LNCaP clone FGC (cell line): ENCODE data around the gene TMEM88.

Source experiments
- DNase-seq: peaks from one replicate; pipeline ENCODE4 v3.0.0-alpha.2; 2011; ENCODE audit warnings: low read depth
- H3K4me3 ChIP-seq: 2 replicates; pipeline ENCODE4 v1.5.1; 2011; ENCODE audit warnings: mild to moderate bottlenecking, low read depth, low read length, control low read depth
- CTCF ChIP-seq: IDR thresholded peaks from 2 replicates; pipeline ENCODE4 v1.5.1; 2012; ENCODE audit warnings: mild to moderate bottlenecking; ENCODE audit not compliant: control insufficient read depth, insufficient read depth; ENCODE audit errors: extremely low read depth

TMEM88 gene

GRCh38 chr17:7837408-7838088, 17.3 kb upstream of the TMEM88 start:
- peak overlapping the region; percentile 62 for H3K4me3 ChIP-seq
- no peak for DNase-seq
- TF ChIP-seq CTCF = no peak

- TF ChIP-seq CTCF = no peak
- H3K4me3 ChIP-seq = peak overlapping the region; percentile 62
- no peak for DNase-seq
These were observed 16.5 kb upstream of the TMEM88 start for GRCh38 chr17:7838090-7839075.

- DNase-seq = no peak
- H3K4me3 ChIP-seq = peak overlapping the region; percentile 62
- no peak for TF ChIP-seq CTCF
These were observed 15.5 kb upstream of the TMEM88 start for GRCh38 chr17:7839190-7839875.

- peak overlapping the region; percentile 88 for H3K4me3 ChIP-seq
- TF ChIP-seq CTCF = no peak
- DNase-seq = no peak
These were observed 15.0 kb upstream of the TMEM88 start for GRCh38 chr17:7839876-7840261.

- H3K4me3 ChIP-seq = peak overlapping the region; percentile 88
These were observed 14.4 kb upstream of the TMEM88 start for GRCh38 chr17:7840441-7840840.

GRCh38 chr17:7840875-7841274, 14.0 kb upstream of the TMEM88 start:
- TF ChIP-seq CTCF = no peak
- no peak for DNase-seq
- H3K4me3 ChIP-seq = peak overlapping the region; percentile 88

More at GRCh38 chr17:7840441-7840840, 14.4 kb upstream of the TMEM88 start:
- TF ChIP-seq CTCF = no peak
- no peak for DNase-seq
